Right lobe of liver (tissue), 6 donors: ENCODE measurements around the gene PRKAR1B. TPM values are rescaled to one million over a fixed set of nuclear protein-coding genes. Genes with fewer than 3 reads are reported as not detected.

Experiments used
- ATAC-seq, 4 donors: fragments of 200-7000 bp; cut with Tn5 transposase; one replicate each; pipeline ENCODE4 v1.9.1; 2020; ENCODE audit warnings: mild to moderate bottlenecking in 4 of 4, moderate library complexity in 4 of 4
- DNase-seq, 3 donors: peaks; one replicate each; pipeline ENCODE4 v3.0.0-alpha.2; 2020
- H3K27ac ChIP-seq, 3 donors: fragments of 200-600 bp; one replicate each; pipeline ENCODE4 v1.8.0; 2022
- H3K27me3 ChIP-seq, 2 donors: fragments of 200-600 bp; one replicate each; pipeline ENCODE4 v1.8.0; 2022
- H3K36me3 ChIP-seq, 4 donors: fragments of 200-600 bp; sonication (generic) in 1 of 4; one replicate each; pipeline versions ENCODE4 v1.5.1 to v1.8.0; 2017 to 2022; ENCODE audit warnings: control low read depth in 1 of 4
- H3K4me1 ChIP-seq, 4 donors: fragments of 200-600 bp; sonication (generic) in 1 of 4; one replicate each; pipeline versions ENCODE4 v1.5.1 to v1.8.0; 2017 to 2022; ENCODE audit warnings: control low read depth in 1 of 4
- H3K4me3 ChIP-seq, 3 donors: fragments of 200-600 bp; one replicate each; pipeline ENCODE4 v1.8.0; 2022
- H3K9me3 ChIP-seq, 4 donors: fragments of 200-600 bp; sonication (generic) in 1 of 4; one replicate each; pipeline versions ENCODE4 v1.5.1 to v1.8.0; 2017 to 2022; ENCODE audit warnings: control low read depth in 1 of 4
- CTCF ChIP-seq, 4 donors: fragments of 200-600 bp in 3 of 4; fragments of 450-650 bp in 1 of 4; IDR thresholded peaks; one replicate each; pipeline versions ENCODE4 v1.5.1 to v1.8.0; 2016 to 2022; ENCODE audit warnings: antibody characterized with exemption in 4 of 4, mild to moderate bottlenecking in 2 of 4
- POLR2A ChIP-seq: fragments of 450-650 bp; IDR thresholded peaks from one replicate; pipeline ENCODE4 v1.6.1; 2017; ENCODE audit warnings: antibody characterized with exemption, mild to moderate bottlenecking
- WGBS: methylation state at CpG from one replicate; pipeline ENCODE4 v1.1.6; 2018; ENCODE audit warnings: low coverage, low lambda C conversion rate; ENCODE audit not compliant: insufficient coverage; ENCODE audit errors: missing lambda C conversion rate; 5-methylcytosine and 5-hydroxymethylcytosine counted together
- intact Hi-C, 2 donors: fragments of 100-400 bp; cut with DNase I; formaldehyde crosslinking; loops; one replicate each; pipeline versions ENCODE4 v1.11.2 to v1.14.1; 2022
- total RNA-seq, 6 experiments: library from RNA; depleted of rRNA in 2 of 6; stranded (reverse); fragments of >200 nt in 2 of 6; fragmentation: NEBNext Ultra II Directional in 3 of 6; extraction: Animal tissue kit (Norgen Biotek cat#: 25700) in 3 of 6; gene quantifications; one replicate each; pipeline versions ENCODE4 v1.1.0 to v1.2.4, GENCODE V29; 2016 to 2023
- donor health status: DM: no; HTN: yes; CAD: no.
- donor health status: DM: no; HTN: no; CAD: no.
- donor health status: DM: no; HTN: no; CAD: no.
- donor health status: DM: no; HTN: yes; CAD: no.
- donor health status: DM: no; HTN: yes; CAD: no.

Gene PRKAR1B
- total RNA-seq, 6 experiments from 2014 or later: 4.7 to 20.8 (median 11.3) TPM

- intact Hi-C loops: no loop called here
- Histone ChIP-seq H3K9me3 (no peaks in the 10 kb centered on the region), H3K4me1 (no peaks in the 10 kb centered on the region), H3K36me3 (no peaks in the 10 kb centered on the region), H3K4me3 (no peak overlapping the region), H3K27ac (no peak overlapping the region), H3K27me3 (no peaks in the 10 kb centered on the region)
- no peak for TF ChIP-seq POLR2A
- no peak for TF ChIP-seq CTCF (IDR thresholded peaks at IDR 0.05)
- DNase-seq (peak in 1 of 3 donors; percentile 44), ATAC-seq (no peak)
- WGBS: 47% methylated on average over 3 of the region's 8 CpGs
Observed at GRCh38 chr7:608954-609353, 118.1 kb downstream of the PRKAR1B start.

- WGBS: no CpG with 5 or more reads among the region's 2 CpGs
- Histone ChIP-seq H3K27ac (peak overlapping the region in 1 of 3 donors; percentile 33), H3K36me3 (no peaks in the 10 kb centered on the region), H3K4me1 (no peaks in the 10 kb centered on the region), H3K27me3 (no peaks in the 10 kb centered on the region), H3K4me3 (no peak overlapping the region), H3K9me3 (no peaks in the 10 kb centered on the region)
- intact Hi-C loops: no loop called here
- ATAC-seq: no peak
- DNase-seq: no peak
- TF ChIP-seq CTCF (IDR thresholded peaks at IDR 0.05) (no peak), POLR2A (no peak)
Observed at GRCh38 chr7:608361-608760, 118.7 kb downstream of the PRKAR1B start.

- Histone ChIP-seq H3K9me3 (no peaks in the 10 kb centered on the region), H3K27ac (peak overlapping the region in 1 of 3 donors; percentile 33), H3K4me3 (no peak overlapping the region), H3K36me3 (no peaks in the 10 kb centered on the region), H3K4me1 (no peaks in the 10 kb centered on the region), H3K27me3 (no peaks in the 10 kb centered on the region)
- DNase-seq: peak in 1 of 3 donors; percentile 28
- ATAC-seq: no peak
- TF ChIP-seq POLR2A (no peak), CTCF (IDR thresholded peaks at IDR 0.05) (no peak)
- intact Hi-C loops: no loop called here
- 93% methylated on average over 9 of the region's 13 CpGs for WGBS
Observed at GRCh38 chr7:607938-608337, 119.1 kb downstream of the PRKAR1B start.

GRCh38 chr7:605661-606450 lies 121.2 kb downstream of the PRKAR1B start:
- peaks cover 0 to 4% (median 0%) of the 10 kb centered on the region in 4 donors for H3K4me1 ChIP-seq
- no peak for TF ChIP-seq CTCF (IDR thresholded peaks at IDR 0.05)
- no peak for TF ChIP-seq POLR2A
- H3K36me3 ChIP-seq: no peaks in the 10 kb centered on the region
- DNase-seq (peak in 2 of 3 donors; percentile 37 to 44), ATAC-seq (no peak)
- H3K9me3 ChIP-seq: no peaks in the 10 kb centered on the region
- 69% methylated on average over 10 of the region's 33 CpGs for WGBS
- no peaks in the 10 kb centered on the region for H3K27me3 ChIP-seq
- H3K27ac ChIP-seq: peak overlapping the region in 2 of 3 donors; percentile 75 to 87
- intact Hi-C loops: no loop called here
- no peak overlapping the region for H3K4me3 ChIP-seq
